ENCODE data around the gene EPSTI1.
"Not testable (repeated sequence)": the region's sequence is repeated elsewhere in the genome, so short reads cannot be mapped to it uniquely, and the experiment has no call there.

Gene EPSTI1

GRCh38 chr13:42893214-42893671, 98.8 kb downstream of the EPSTI1 start:
- DNase-seq (ENCODE audit: low read depth) = no peak

- no peak for DNase-seq (ENCODE audit: low read depth)
These were observed 99.3 kb downstream of the EPSTI1 start for GRCh38 chr13:42892760-42893159.

DNA sequence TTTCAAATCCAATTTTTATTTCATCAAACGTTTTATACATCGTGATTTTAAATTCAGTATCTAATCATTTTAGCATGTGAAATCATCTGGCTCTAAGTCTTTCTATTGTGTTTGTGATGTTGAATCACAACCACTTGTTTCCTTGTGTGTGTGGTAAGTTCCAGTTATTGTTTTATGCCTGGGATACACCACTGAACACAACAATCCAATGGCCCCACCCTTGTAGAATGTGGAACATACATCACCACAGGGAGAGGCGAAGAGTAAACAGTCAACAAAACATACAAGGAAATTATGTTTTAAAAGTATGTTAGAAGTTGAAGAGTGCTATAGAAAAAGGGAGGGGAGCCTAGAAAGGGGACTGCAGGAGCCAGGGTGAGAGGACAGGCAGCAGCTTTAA, 100.5 kb downstream of the EPSTI1 start:
- no peak for DNase-seq (ENCODE audit: low read depth)

DNA sequence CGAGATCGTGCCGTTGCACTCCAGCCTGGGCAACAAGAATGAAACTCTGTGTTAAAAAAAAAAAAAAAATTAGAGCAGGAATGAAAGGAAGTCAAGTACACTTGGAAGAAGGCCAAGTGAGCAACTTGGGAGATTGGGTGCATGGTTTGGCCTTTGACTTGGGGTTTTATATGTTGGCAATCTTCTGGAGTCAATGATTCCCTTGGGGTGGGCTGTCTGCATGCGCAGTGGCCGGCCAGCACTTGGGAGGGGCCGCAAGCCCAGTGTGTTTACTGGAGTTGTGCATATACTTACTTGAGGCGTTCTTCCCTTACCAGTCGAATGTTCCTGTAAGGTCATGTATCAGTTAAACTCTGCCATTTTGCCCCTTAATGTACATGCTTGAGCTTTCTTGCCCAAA, 106.7 kb downstream of the EPSTI1 start:
- DNase-seq (ENCODE audit: low read depth) = no peak

GRCh38 chr13:42883771-42884467, 108.1 kb downstream of the EPSTI1 start:
- DNase-seq (ENCODE audit: low read depth) = no peak

DNA sequence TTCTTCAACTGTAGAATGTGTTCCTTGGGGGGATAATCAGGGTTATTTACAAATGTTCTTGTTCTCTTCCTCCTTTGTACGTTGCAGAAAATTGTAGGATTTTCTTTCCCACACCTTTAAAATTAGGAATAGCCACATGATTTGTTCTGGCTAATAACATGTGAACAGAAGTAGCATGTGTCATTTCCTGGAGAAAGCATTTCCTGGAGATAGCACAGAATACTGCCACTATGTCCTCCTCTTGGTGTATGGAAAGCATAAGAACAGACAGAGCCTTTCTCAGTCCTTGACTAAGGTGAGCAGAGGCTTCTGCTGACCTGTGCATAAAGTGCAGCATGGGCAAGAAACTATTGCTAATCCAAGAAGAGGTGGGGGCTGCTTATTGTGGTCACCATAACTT, 108.9 kb downstream of the EPSTI1 start:
- no peak for DNase-seq (ENCODE audit: low read depth)

GRCh38 chr13:42880056-42880605, 111.9 kb downstream of the EPSTI1 start:
- no peak for DNase-seq (ENCODE audit: low read depth)

DNA sequence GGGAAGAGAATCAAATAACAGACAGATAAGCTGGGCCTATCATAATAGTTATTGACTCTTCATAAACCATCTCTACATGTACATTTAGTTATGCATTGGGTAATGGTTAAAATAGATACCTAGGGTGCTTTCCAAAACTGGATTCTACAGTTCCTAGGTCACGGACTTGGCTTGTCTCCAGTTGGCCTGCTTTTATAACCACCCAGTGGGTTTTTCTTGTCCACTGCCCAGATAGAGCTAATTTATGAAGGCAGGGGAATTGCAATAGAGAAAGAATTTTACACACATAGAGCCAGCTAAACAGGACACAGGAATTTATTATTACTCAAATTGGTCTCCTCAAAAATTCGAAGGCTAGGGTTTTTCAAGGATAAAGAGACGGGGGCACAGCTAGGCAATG, 113.3 kb downstream of the EPSTI1 start:
- DNase-seq (ENCODE audit: low read depth) = no peak

GRCh38 chr13:42876887-42877545, 115.0 kb downstream of the EPSTI1 start:
- DNase-seq (ENCODE audit: low read depth) = no peak

GRCh38 chr13:42876270-42876714, 115.7 kb downstream of the EPSTI1 start:
- DNase-seq (ENCODE audit: low read depth) = no peak

- no peak for DNase-seq (ENCODE audit: low read depth)
These were observed 116.4 kb downstream of the EPSTI1 start for GRCh38 chr13:42875475-42876269.

DNA sequence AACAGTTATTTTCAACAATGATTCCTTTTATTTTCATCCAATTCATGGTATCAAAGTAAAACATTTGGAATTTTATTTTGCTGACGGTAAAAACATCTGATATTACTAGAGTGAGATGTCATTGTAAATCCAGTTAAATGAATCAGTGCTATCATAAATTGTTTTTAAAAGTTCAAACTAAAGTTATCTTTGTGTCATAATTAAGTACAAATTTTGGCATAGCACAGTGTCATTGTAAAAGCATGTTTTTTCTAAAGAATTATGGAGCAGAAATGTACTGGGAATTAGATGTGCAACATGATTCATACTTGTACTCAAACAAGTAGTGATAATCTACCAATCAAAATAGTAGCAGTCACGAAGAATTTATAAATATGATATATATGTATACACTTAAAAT, 117.8 kb downstream of the EPSTI1 start:
- no peak for DNase-seq (ENCODE audit: low read depth)

- DNase-seq (ENCODE audit: low read depth) = no peak
These were observed 119.0 kb downstream of the EPSTI1 start for GRCh38 chr13:42873081-42873480.

DNA sequence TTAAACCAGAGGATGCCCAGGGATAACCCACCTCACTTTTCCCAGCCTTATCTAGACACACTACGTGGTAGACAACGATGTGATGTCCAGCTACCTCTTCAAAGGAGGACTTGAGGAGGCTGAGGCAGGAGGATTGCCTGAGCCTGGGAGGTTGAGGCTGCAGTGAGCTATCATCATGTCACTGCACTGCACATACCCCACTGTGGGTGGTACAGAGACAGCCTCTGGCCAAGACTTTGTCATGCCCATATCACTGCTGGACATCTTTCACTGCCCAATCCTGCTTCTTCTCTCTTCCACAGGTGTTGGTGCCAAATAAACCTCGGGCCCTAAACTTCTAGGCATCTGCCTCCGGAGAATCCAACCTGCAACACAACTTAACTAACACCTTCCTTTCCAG, 124.8 kb downstream of the EPSTI1 start:
- DNase-seq (ENCODE audit: low read depth) = no peak

- DNase-seq (ENCODE audit: low read depth) = no peak
These were observed 126.3 kb downstream of the EPSTI1 start for GRCh38 chr13:42865768-42866102.

- DNase-seq (ENCODE audit: low read depth) = no peak
These were observed 126.9 kb downstream of the EPSTI1 start for GRCh38 chr13:42864952-42865767.

DNA sequence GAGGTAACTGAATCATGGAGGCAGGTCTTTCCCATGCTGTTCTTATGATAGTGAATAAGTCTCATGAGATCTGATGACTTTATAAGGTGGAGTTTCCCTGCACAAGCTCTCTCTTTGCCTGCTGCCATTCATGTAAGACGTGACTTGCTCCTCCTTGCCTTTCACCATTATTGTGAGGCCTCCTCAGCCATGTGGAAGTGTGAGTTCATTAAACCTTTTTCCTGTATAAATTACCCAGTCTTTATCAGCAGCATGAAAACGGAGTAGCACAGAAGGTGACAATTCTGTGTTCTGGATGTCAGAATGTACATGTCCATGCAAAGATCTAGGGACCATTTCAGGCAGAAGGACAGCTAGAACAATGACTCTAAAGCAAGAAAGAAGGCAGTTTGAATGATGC, 129.7 kb downstream of the EPSTI1 start:
- not testable (repeated sequence) for DNase-seq (ENCODE audit: low read depth)

- DNase-seq (ENCODE audit: low read depth) = no peak
These were observed 131.6 kb downstream of the EPSTI1 start for GRCh38 chr13:42860485-42860884.

DNA sequence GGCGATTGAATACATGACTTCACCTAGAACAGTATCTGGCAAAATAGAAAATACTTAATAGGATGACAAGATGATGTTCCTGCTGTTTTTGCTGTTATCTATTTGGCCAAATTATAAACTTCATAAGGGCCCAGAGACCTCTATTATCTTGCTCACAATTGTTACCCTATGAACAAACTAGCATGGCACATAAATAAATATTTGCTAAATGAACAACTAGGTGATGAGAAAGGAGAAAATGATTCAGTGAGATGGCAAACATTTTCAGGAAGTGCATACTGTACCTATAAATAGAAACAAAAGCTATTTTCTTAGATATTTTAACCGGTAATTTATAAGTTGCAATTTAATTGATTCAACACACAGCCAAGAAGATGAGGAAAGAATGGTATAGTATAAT, 132.3 kb downstream of the EPSTI1 start:
- no peak for DNase-seq (ENCODE audit: low read depth)

GRCh38 chr13:42855410-42855809, 136.6 kb downstream of the EPSTI1 start:
- DNase-seq (ENCODE audit: low read depth) = no peak

- no peak for DNase-seq (ENCODE audit: low read depth)
These were observed 139.9 kb downstream of the EPSTI1 start for GRCh38 chr13:42852136-42852535.

GRCh38 chr13:42849200-42849599, 142.8 kb downstream of the EPSTI1 start:
- DNase-seq (ENCODE audit: low read depth) = no peak
